Mesenchymal stem cell (in vitro differentiated cells and primary cell): Measurements from ENCODE around the gene PDCL2.

Experiments
- DNase-seq: peaks from one replicate; pipeline ENCODE4 v3.0.0-alpha.2; 2013
- H2AFZ ChIP-seq: one replicate; pipeline ENCODE4 v1.6.1; 2013; ENCODE audit warnings: low read depth, mild to moderate bottlenecking, control low read depth, inconsistent platforms, low read length, moderate library complexity
- H2AK5ac ChIP-seq: 2 replicates; pipeline ENCODE4 v1.6.1; 2013; ENCODE audit warnings: low read length, moderate library complexity, mild to moderate bottlenecking, inconsistent platforms; ENCODE audit not compliant: severe bottlenecking
- H2BK120ac ChIP-seq: one replicate; pipeline ENCODE4 v1.6.1; 2013; ENCODE audit warnings: low read depth, mild to moderate bottlenecking, inconsistent platforms, low read length, moderate library complexity
- H2BK12ac ChIP-seq, 2 experiments: one replicate each; pipeline ENCODE4 v1.6.1; 2013; ENCODE audit warnings: inconsistent platforms in 2 of 2, low read length in 2 of 2, mild to moderate bottlenecking in 2 of 2, moderate library complexity in 2 of 2, control low read depth in 1 of 2
- H2BK15ac ChIP-seq: one replicate; pipeline ENCODE4 v1.6.1; 2013; ENCODE audit warnings: mild to moderate bottlenecking, low read depth, inconsistent platforms; ENCODE audit not compliant: poor library complexity, severe bottlenecking
- H2BK5ac ChIP-seq: 2 replicates; pipeline ENCODE4 v1.6.1; 2013; ENCODE audit warnings: low read depth, mild to moderate bottlenecking, low read length, control low read depth, inconsistent platforms; ENCODE audit not compliant: poor library complexity, severe bottlenecking
- H3K14ac ChIP-seq, 2 experiments: one replicate each; pipeline ENCODE4 v1.6.1; 2013; ENCODE audit warnings: inconsistent platforms in 2 of 2, low read length in 2 of 2, control low read depth in 1 of 2, mild to moderate bottlenecking in 1 of 2, moderate library complexity in 1 of 2
- H3K18ac ChIP-seq, 2 experiments: one replicate each; pipeline ENCODE4 v1.6.1; 2013; ENCODE audit warnings: inconsistent platforms in 2 of 2, low read length in 2 of 2, control low read depth in 1 of 2, low read depth in 1 of 2, mild to moderate bottlenecking in 1 of 2
- H3K23ac ChIP-seq, 2 experiments: one replicate each; pipeline ENCODE4 v1.6.1; 2013; ENCODE audit warnings: inconsistent platforms in 2 of 2, low read length in 2 of 2, mild to moderate bottlenecking in 2 of 2, moderate library complexity in 2 of 2, control low read depth in 1 of 2
- H3K27ac ChIP-seq: 2 replicates; pipeline ENCODE4 v1.5.1; 2013; ENCODE audit warnings: mild to moderate bottlenecking, moderate library complexity, low read length, control low read depth, inconsistent platforms; ENCODE audit not compliant: poor library complexity, severe bottlenecking
- H3K27me3 ChIP-seq, 2 experiments: 2 replicates each; pipeline versions ENCODE4 v1.6.1 to v1.7.0; 2013; ENCODE audit warnings: low read length in 2 of 2, mild to moderate bottlenecking in 2 of 2, moderate library complexity in 2 of 2, control low read depth in 1 of 2, inconsistent platforms in 1 of 2; ENCODE audit not compliant: control insufficient read depth in 1 of 2, insufficient read depth in 1 of 2
- H3K36me3 ChIP-seq, 2 experiments: 2 replicates each; pipeline versions ENCODE4 v1.6.1 to v1.7.0; 2013; ENCODE audit warnings: low read length in 2 of 2, control low read depth in 1 of 2, inconsistent platforms in 1 of 2, low read depth in 1 of 2, mild to moderate bottlenecking in 1 of 2; ENCODE audit not compliant: insufficient read depth in 2 of 2, control insufficient read depth in 1 of 2
- H3K4ac ChIP-seq, 2 experiments: one replicate each; pipeline ENCODE4 v1.6.1; 2013; ENCODE audit warnings: inconsistent platforms in 2 of 2, low read length in 2 of 2, mild to moderate bottlenecking in 2 of 2, moderate library complexity in 2 of 2, control low read depth in 1 of 2, low read depth in 1 of 2
- H3K4me1 ChIP-seq: 2 replicates; pipeline ENCODE4 v1.6.1; 2013; ENCODE audit warnings: low read depth, low read length, control low read depth; ENCODE audit not compliant: control insufficient read depth, insufficient read depth
- H3K4me2 ChIP-seq: 2 replicates; pipeline ENCODE4 v1.6.1; 2013; ENCODE audit warnings: low read length, mild to moderate bottlenecking, inconsistent platforms; ENCODE audit not compliant: poor library complexity, severe bottlenecking
- H3K4me3 ChIP-seq, 2 experiments: 2 replicates each; pipeline versions ENCODE4 v1.5.1 to v1.7.0; 2013; ENCODE audit warnings: low read length in 2 of 2, mild to moderate bottlenecking in 2 of 2, control low read depth in 1 of 2, low read depth in 1 of 2; ENCODE audit not compliant: insufficient read depth in 1 of 2
- H3K79me1 ChIP-seq: replicated peaks from 2 replicates; pipeline ENCODE4 v1.6.1; 2013; ENCODE audit warnings: mild to moderate bottlenecking, control low read depth, low read length, inconsistent platforms; ENCODE audit not compliant: poor library complexity, severe bottlenecking
- H3K9ac ChIP-seq: 2 replicates; pipeline ENCODE4 v1.7.0; 2013; ENCODE audit warnings: mild to moderate bottlenecking, low read length, moderate library complexity
- H3K9me3 ChIP-seq: 2 replicates; pipeline ENCODE4 v1.7.0; 2013; ENCODE audit warnings: mild to moderate bottlenecking, low read length; ENCODE audit not compliant: control insufficient read depth
- H4K8ac ChIP-seq: one replicate; pipeline ENCODE4 v1.6.1; 2013; ENCODE audit warnings: inconsistent platforms, mild to moderate bottlenecking, low read length, moderate library complexity
- H4K91ac ChIP-seq: one replicate; pipeline ENCODE4 v1.6.1; 2013; ENCODE audit warnings: mild to moderate bottlenecking, low read length, inconsistent platforms
- WGBS: methylation state at CpG from one replicate; pipeline ENCODE4 v1.1.7; 2013; ENCODE audit warnings: mixed read lengths; 5-methylcytosine and 5-hydroxymethylcytosine counted together

Gene PDCL2

DNA sequence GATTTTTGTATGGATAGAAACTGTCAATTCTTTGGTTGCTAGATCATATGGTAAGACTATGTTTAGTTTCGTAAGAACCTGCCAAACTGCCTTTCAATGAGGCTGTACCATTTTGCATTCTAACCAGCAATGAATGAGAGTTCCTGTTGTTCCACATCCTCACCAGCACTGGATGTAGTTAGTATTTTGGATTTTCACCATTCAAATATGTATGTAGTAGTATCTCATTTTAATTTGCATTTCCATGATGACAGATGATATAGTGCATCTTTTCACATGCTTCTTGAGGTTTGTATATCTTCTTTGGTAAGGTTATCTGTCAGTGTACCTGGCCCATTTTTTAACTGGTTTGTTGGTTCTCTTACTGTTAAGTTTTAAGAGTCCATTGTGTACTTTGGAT lies 80.0 kb downstream of the PDCL2 start:
- H3K18ac ChIP-seq = no peak overlapping the region
- no peak overlapping the region for H4K91ac ChIP-seq
- H3K79me1 ChIP-seq = peaks cover 5% of the 10 kb centered on the region
- H3K9ac ChIP-seq = no peak overlapping the region
- no peak for DNase-seq
- no peak overlapping the region for H2BK15ac ChIP-seq
- H3K23ac ChIP-seq = no peak overlapping the region
- H3K27me3 ChIP-seq = no peaks in the 10 kb centered on the region
- no peak overlapping the region for H2BK120ac ChIP-seq
- no peak overlapping the region for H3K14ac ChIP-seq
- H2AFZ ChIP-seq = no peak overlapping the region
- H2BK12ac ChIP-seq = no peak overlapping the region
- H3K4me1 ChIP-seq = no peaks in the 10 kb centered on the region
- H3K36me3 ChIP-seq = peaks cover 2 to 4% of the 10 kb centered on the region in 2 experiments
- H4K8ac ChIP-seq = no peak overlapping the region
- H3K4me2 ChIP-seq = no peak overlapping the region
- H3K27ac ChIP-seq = no peak overlapping the region
- no peak overlapping the region for H3K4me3 ChIP-seq
- no peak overlapping the region for H2AK5ac ChIP-seq
- no CpG with 5 or more reads among the region's 1 CpG for WGBS
- no peak overlapping the region for H3K4ac ChIP-seq
- no peaks in the 10 kb centered on the region for H3K9me3 ChIP-seq
- H2BK5ac ChIP-seq = no peak overlapping the region

DNA sequence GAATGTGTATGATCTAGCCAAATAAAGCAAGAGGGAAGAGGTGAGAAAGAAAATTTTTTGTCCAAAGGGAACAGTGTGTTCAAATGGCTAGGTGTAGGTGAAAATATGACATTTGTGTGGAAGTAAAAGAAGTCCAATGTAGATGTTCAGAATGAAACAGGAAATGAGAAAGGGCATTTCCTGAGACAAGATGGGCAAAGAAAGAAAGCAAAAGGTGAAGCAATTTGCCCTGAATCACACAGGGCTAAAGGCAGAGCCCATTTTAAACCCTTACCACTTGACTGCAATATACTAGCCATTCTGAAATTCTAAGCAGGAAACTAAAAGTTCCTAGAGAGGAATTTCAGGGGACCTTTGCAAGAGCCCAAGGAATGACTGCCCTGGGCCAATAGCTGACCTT lies 81.4 kb downstream of the PDCL2 start:
- no peak overlapping the region for H2BK5ac ChIP-seq
- no peak overlapping the region for H3K23ac ChIP-seq
- no peak for DNase-seq

DNA sequence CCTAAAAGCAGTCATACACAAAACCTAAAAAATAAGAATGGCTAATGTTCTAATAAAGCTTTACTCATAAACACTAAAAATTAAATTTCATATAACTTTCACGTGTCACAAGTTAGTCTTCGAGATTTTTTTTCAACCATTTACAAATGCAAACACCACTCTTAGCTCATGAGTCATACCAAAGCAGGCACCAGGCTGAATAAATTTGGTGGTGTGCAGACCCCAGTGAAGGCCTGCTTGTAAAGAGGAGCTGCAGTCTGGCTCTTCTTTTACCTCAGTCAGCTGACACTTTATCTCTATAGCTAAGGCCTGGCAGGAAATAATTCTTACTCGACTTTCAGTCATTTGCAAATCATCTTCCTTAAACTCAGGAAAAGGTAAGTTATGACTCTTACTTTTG lies 82.8 kb downstream of the PDCL2 start:
- H4K8ac ChIP-seq = no peak overlapping the region
- no peak overlapping the region for H2AFZ ChIP-seq
- H3K27ac ChIP-seq = no peak overlapping the region
- no peaks in the 10 kb centered on the region for H3K9me3 ChIP-seq
- no peak for DNase-seq
- no peak overlapping the region for H4K91ac ChIP-seq
- H3K79me1 ChIP-seq = peaks cover 13% of the 10 kb centered on the region
- H3K4me1 ChIP-seq = no peaks in the 10 kb centered on the region
- H3K36me3 ChIP-seq = peaks cover 4 to 5% of the 10 kb centered on the region in 2 experiments
- H3K9ac ChIP-seq = no peak overlapping the region
- no peak overlapping the region for H2BK120ac ChIP-seq
- WGBS = 44% methylated on average over 2 of the region's 3 CpGs
- no peak overlapping the region for H3K4ac ChIP-seq
- no peak overlapping the region for H3K23ac ChIP-seq
- H3K14ac ChIP-seq = no peak overlapping the region
- H3K18ac ChIP-seq = no peak overlapping the region
- H3K27me3 ChIP-seq = no peaks in the 10 kb centered on the region
- H2BK15ac ChIP-seq = no peak overlapping the region
- H3K4me3 ChIP-seq = no peak overlapping the region
- H2AK5ac ChIP-seq = no peak overlapping the region
- no peak overlapping the region for H2BK12ac ChIP-seq
- H2BK5ac ChIP-seq = no peak overlapping the region
- H3K4me2 ChIP-seq = no peak overlapping the region

More for the DNA sequence above, 81.4 kb downstream of the PDCL2 start:
- H3K14ac ChIP-seq = no peak overlapping the region
- no peak overlapping the region for H2BK15ac ChIP-seq
- no peak overlapping the region for H3K4ac ChIP-seq
- no peak overlapping the region for H3K27ac ChIP-seq
- no peaks in the 10 kb centered on the region for H3K4me1 ChIP-seq
- H3K9me3 ChIP-seq = no peaks in the 10 kb centered on the region
- H2AFZ ChIP-seq = no peak overlapping the region
- no peak overlapping the region for H3K4me2 ChIP-seq
- no peak overlapping the region for H3K18ac ChIP-seq
- H2AK5ac ChIP-seq = no peak overlapping the region
- no peak overlapping the region for H3K4me3 ChIP-seq
- peaks cover 10% of the 10 kb centered on the region for H3K79me1 ChIP-seq
- no peak overlapping the region for H2BK12ac ChIP-seq
- no peak overlapping the region for H2BK120ac ChIP-seq
- H3K27me3 ChIP-seq = no peaks in the 10 kb centered on the region
- peaks cover 4 to 5% of the 10 kb centered on the region in 2 experiments for H3K36me3 ChIP-seq
- no peak overlapping the region for H4K8ac ChIP-seq
- H4K91ac ChIP-seq = no peak overlapping the region
- H3K9ac ChIP-seq = no peak overlapping the region

DNA sequence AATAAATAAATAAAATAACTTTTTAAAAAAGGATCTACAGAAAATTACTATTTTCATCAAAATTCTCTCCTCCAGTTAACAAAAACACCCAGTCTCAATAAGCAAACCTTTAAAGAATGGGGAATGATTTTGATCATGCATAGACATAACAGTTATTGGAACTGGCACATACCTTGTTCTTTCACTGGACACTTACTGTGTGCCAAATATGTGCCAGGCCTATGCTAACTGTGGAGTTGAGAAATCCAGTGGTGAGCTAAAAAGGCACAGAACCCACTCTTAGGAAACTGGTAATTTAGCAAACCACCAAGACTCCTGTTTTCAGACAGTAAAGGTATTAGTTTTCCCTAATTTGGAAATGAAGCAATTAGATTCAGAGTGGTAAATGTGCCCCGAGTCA lies 84.4 kb downstream of the PDCL2 start:
- H3K27me3 ChIP-seq = no peaks in the 10 kb centered on the region
- no peak overlapping the region for H2BK120ac ChIP-seq
- no peak overlapping the region for H4K8ac ChIP-seq
- no peak for DNase-seq
- H4K91ac ChIP-seq = no peak overlapping the region
- no peak overlapping the region for H3K27ac ChIP-seq
- H3K4me1 ChIP-seq = no peaks in the 10 kb centered on the region
- H3K79me1 ChIP-seq = peaks cover 13% of the 10 kb centered on the region
- H3K23ac ChIP-seq = no peak overlapping the region
- H3K4ac ChIP-seq = no peak overlapping the region
- H3K9ac ChIP-seq = no peak overlapping the region
- H2AK5ac ChIP-seq = no peak overlapping the region
- no peak overlapping the region for H2BK15ac ChIP-seq
- no peak overlapping the region for H3K4me2 ChIP-seq
- no peak overlapping the region for H3K4me3 ChIP-seq
- peaks cover 4 to 5% of the 10 kb centered on the region in 2 experiments for H3K36me3 ChIP-seq
- H2BK12ac ChIP-seq = no peak overlapping the region
- no peak overlapping the region for H2BK5ac ChIP-seq
- H3K9me3 ChIP-seq = no peaks in the 10 kb centered on the region
- H3K14ac ChIP-seq = no peak overlapping the region
- 100% methylated on average over 1 of the region's 1 CpG for WGBS
- H3K18ac ChIP-seq = no peak overlapping the region
- no peak overlapping the region for H2AFZ ChIP-seq
